ENCODE measurements around the gene PLEKHA1. TPM values are rescaled to one million over a fixed set of nuclear protein-coding genes. Genes with fewer than 3 reads are reported as not detected.

Gene PLEKHA1
- total RNA-seq = 10 to 100 TPM; 19.2 to 52.2 (median 35.0) TPM

GRCh38 chr10:122374237-122374858 lies at the start of gene PLEKHA1:
Gene PLEKHA1 (plus strand): TSS chr10:122374708. CDS start chr10:122393201, 18,493 bp downstream.
- H3K4me3 ChIP-seq = peak within 1 kb of the TSS; percentile 85 to 91 (median 88)
- WGBS, 2 donors = 0 to 2% methylated on average over 15 to 37 of the region's 71 CpGs
- H3K36me3 ChIP-seq = peaks cover 0 to 5% (median 0%) of the 10 kb centered on the region in 3 donors
- peak within 1 kb of the TSS; percentile 91 to 99 (median 96) for H3K27ac ChIP-seq
- peaks cover 0 to 56% (median 23%) of the 10 kb centered on the region in 4 donors for H3K4me1 ChIP-seq
- TF ChIP-seq CTCF (IDR thresholded peaks at IDR 0.05) (peak in 3 of 5 experiments; percentile 40 to 44 (median 44)), EP300 (IDR thresholded peaks at IDR 0.05) (peak in 1 of 2 donors; percentile 74), POLR2A (IDR thresholded peaks at IDR 0.05) (peak; percentile 88 to 89)
- DNase-seq (ENCODE audit: low spot score in 2 of 2) = peak; percentile 80 to 88
- H3K27me3 ChIP-seq = no peaks in the 10 kb centered on the region
- no peaks in the 10 kb centered on the region for H3K9me3 ChIP-seq

GRCh38 chr10:122325235-122325634 lies 49.3 kb upstream of the PLEKHA1 start:
- TF ChIP-seq CTCF (IDR thresholded peaks at IDR 0.05) (no peak), POLR2A (IDR thresholded peaks at IDR 0.05) (no peak), EP300 (IDR thresholded peaks at IDR 0.05) (no peak)
- H3K36me3 ChIP-seq = no peaks in the 10 kb centered on the region
- DNase-seq (ENCODE audit: low spot score in 2 of 2) = no peak
- H3K4me1 ChIP-seq = peaks cover 0 to 12% (median 1%) of the 10 kb centered on the region in 4 donors
- WGBS, 2 donors = 87 to 93% methylated on average over 2 of the region's 2 CpGs
- H3K27me3 ChIP-seq = no peaks in the 10 kb centered on the region
- H3K4me3 ChIP-seq = no peak overlapping the region
- no peak overlapping the region for H3K27ac ChIP-seq
- peaks cover 0 to 6% (median 3%) of the 10 kb centered on the region in 4 donors for H3K9me3 ChIP-seq

- H3K27me3 ChIP-seq = no peaks in the 10 kb centered on the region
- 90 to 91% methylated on average over 5 of the region's 5 CpGs for WGBS, 2 donors
- TF ChIP-seq CTCF (IDR thresholded peaks at IDR 0.05) = no peak
- no peak for TF ChIP-seq EP300 (IDR thresholded peaks at IDR 0.05)
- no peak for TF ChIP-seq POLR2A (IDR thresholded peaks at IDR 0.05)
- peaks cover 0 to 22% (median 9%) of the 10 kb centered on the region in 4 donors for H3K4me1 ChIP-seq
- H3K36me3 ChIP-seq = no peaks in the 10 kb centered on the region
- no peaks in the 10 kb centered on the region for H3K9me3 ChIP-seq
- H3K27ac ChIP-seq = no peak overlapping the region
- DNase-seq (ENCODE audit: low spot score in 2 of 2) = no peak
- H3K4me3 ChIP-seq = no peak overlapping the region
These were observed 48.1 kb upstream of the PLEKHA1 start for GRCh38 chr10:122326385-122326784.

- H3K4me3 ChIP-seq = no peak overlapping the region
- DNase-seq (ENCODE audit: low spot score in 2 of 2) = no peak
- WGBS, 2 donors = 92 to 93% methylated on average over 6 of the region's 6 CpGs
- TF ChIP-seq EP300 (IDR thresholded peaks at IDR 0.05) (no peak), POLR2A (IDR thresholded peaks at IDR 0.05) (no peak), CTCF (IDR thresholded peaks at IDR 0.05) (no peak)
- H3K36me3 ChIP-seq = no peaks in the 10 kb centered on the region
- no peaks in the 10 kb centered on the region for H3K9me3 ChIP-seq
- H3K27ac ChIP-seq = no peak overlapping the region
- peaks cover 0 to 23% (median 9%) of the 10 kb centered on the region in 4 donors for H3K4me1 ChIP-seq
- H3K27me3 ChIP-seq = no peaks in the 10 kb centered on the region
These were observed 47.7 kb upstream of the PLEKHA1 start for GRCh38 chr10:122326806-122327205.

All from tibial nerve (tissue), 4 donors.